Stimulated activated CD8-positive, alpha-beta memory T cell treated with anti-CD3 and anti-CD28 coated beads, Interleukin-12 subunit alpha, Interleukin-12 subunit beta, amount 100 ng/mL, for 4 hours (primary cell): ENCODE data around the gene SHANK1.

ENCODE experiments used
- DNase-seq: peaks from one replicate; pipeline ENCODE4 v3.0.0-alpha.2; 2020; ENCODE audit warnings: low read depth

The SHANK1 gene

GRCh38 chr19:50686310-50687032 lies 33.1 kb downstream of the SHANK1 start:
- DNase-seq, result no peak

DNA sequence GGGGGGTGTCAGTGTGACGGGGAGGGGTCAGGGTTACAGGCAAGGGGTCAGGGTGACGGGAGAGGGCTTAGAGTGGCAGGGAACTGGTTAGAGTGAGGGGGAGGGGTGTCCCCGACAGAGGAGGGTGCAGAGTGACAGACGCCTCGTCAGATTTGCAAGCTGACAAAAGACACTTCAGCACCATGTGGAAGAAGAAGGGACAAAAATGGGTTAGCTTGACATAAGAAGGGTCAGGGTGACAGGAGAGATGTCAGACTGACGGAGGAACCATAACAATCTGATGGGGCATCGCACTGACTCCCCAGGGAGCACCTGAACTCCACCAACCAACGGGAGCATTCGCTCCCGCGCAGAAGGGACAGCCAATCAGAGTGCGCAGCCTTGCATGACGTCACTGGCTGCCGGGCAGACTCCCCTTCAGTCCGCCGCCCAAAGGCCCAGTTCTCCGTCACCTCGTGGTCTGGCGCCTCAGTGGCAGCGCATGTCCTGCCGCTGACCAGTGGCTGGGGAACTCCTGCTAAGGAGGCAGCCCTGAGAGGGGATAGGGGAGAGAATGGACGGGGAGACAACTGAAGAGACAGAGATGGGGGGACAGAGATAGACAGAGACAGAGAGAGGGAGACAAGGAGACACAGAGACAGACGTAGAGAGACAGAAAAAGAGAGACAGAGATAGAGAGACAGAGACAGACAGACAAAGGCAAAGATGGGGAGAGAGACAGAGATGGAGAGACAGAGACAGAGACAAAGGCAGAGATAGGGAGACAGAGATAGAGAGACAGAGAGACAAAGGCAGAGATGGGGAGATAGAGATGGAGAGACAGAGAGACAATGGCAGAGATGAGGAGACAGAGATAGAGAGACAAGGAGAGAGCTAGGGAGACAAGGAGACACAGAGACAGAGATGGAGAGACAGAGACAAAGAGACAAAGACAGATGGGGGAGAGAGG lies 40.2 kb downstream of the SHANK1 start:
- DNase-seq, result peak; percentile 56

- DNase-seq, result no peak
These were observed 41.3 kb downstream of the SHANK1 start for GRCh38 chr19:50678323-50678722.

- no peak for DNase-seq
These were observed 42.0 kb downstream of the SHANK1 start for GRCh38 chr19:50677636-50678035.

- no peak for DNase-seq
These were observed 42.9 kb downstream of the SHANK1 start for GRCh38 chr19:50676625-50677197.

DNA sequence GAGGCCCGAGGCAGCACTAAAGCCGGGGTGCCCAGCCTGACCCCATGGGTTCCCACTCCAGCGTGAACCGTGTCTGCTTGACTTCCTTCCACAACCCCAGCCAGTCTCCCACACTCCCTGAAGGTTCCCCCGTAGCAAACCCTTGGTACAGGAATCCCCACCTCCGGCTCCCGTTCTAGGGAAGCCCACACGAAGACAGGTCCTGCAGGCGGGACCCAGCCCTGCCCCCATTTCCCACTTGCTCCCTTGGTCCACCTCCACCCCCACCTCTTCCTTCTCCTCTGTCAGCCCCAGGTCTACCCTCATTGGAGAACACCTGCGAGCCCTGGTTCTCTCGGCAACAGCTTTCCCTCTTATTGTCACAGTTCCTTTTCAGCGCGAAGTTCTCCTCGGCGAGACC lies 46.5 kb downstream of the SHANK1 start:
- no peak for DNase-seq

DNA sequence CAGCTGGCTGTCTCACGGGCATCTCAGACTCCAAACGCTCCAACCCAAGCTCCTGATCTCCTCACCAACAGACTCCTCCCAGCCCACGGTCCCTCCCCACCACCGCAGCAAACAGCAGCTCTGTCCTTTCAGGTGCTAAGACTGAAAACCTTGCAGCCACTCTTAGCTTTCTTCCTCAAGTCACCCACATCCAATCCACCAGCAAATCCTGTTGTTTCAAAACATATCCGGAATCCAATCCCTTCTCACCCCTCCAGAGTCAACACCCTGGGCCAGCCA lies 49.6 kb downstream of the SHANK1 start:
- no peak for DNase-seq

DNA sequence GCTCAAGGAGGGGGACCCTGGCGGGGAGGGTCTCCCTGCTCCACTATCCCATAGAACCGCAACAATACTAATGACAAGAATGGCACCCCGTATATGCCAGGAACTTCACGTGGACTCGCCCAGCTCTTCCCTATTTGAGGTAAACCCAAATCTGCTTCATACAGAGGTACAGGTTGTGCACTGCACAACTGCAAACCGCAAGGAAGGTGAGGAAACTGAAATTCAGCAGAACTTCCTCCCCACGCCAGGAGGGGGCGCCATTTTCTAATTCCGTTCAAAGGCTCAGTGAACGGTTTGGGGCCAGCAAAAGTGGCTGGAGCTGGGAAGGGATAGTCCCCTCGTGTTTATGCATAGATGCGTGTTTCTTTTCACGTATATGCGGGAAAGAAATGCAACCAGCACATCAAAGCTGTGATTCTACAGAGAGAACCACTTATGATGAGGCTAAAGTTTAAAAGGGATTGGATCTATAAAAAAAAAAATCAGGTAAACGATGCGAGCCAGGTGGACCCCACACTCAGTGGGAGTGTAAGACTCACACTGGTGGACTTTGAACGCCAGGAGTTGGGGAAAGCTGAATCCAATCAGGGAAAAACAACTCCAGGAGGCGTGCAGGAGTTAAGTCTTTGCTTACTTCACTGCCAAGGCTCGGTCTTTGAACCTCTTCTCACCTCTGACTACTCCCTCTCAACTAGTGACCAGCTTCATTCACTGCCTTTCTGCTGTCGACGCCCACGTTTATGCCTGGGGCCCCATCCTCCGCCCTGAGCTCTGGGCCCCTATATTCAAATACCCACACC lies 50.1 kb downstream of the SHANK1 start:
- DNase-seq, result no peak

DNA sequence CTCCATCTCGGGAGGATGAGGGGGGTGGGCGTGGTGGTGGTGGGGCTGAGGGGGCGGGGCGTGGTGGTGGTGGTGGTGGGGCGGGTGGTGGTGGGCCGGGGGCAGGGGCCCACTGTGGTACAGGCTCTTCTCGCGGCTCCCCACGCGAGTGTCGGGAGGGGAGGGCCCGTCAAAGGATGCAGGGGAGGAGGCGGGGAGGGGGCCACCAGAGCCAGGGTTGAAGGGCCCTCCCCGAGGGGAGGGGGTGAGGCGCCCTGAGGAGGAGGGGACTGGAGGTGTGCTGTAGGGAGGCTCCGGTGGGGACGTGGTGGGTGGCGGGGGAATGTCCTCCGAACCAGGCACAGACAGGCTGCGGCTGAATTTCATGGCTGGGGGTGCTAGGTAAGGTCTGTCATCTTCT lies 50.7 kb downstream of the SHANK1 start:
- DNase-seq, result no peak

DNA sequence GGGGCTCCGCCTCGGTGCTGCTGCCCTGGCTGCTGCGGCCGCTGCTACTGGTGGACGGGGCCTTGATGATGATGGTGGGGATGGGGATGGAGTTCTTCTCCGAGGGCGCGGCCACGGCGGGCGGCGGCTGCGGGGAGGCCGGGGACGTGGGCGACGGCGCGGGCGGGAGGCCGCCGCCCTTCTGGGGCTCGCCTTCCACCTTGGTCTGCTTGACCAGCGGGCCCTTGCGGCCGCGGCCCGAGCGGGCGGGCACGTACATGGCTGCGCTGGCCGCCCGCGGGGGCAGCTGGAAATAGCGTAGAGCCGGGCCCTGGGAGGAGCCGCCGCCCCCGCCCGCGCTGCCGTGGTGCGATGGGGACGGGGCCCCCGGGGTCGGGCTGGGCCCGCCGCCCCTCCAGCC lies 51.2 kb downstream of the SHANK1 start:
- no peak for DNase-seq

GRCh38 chr19:50667759-50668231 lies 51.8 kb downstream of the SHANK1 start:
- no peak for DNase-seq

- no peak for DNase-seq
These were observed 52.3 kb downstream of the SHANK1 start for GRCh38 chr19:50667177-50667758.

GRCh38 chr19:50666346-50667176 lies 53.0 kb downstream of the SHANK1 start:
- DNase-seq, result no peak

GRCh38 chr19:50664204-50664603 lies 55.4 kb downstream of the SHANK1 start:
- no peak for DNase-seq

DNA sequence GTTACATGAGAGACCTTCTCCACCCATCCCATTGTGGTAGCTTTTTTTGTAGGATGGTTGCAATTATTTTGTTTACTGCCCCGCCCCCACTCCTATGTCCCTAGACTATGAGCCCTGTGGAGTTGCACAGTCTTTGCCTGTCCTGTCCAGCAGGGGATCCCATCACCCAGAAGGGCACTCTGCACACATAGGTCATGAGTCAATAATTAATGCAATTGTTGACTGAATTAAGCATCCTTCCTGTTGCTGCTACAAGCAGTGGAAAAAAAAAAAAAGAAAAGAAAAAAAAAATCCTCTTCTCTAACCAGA lies 56.2 kb downstream of the SHANK1 start:
- no peak for DNase-seq

DNA sequence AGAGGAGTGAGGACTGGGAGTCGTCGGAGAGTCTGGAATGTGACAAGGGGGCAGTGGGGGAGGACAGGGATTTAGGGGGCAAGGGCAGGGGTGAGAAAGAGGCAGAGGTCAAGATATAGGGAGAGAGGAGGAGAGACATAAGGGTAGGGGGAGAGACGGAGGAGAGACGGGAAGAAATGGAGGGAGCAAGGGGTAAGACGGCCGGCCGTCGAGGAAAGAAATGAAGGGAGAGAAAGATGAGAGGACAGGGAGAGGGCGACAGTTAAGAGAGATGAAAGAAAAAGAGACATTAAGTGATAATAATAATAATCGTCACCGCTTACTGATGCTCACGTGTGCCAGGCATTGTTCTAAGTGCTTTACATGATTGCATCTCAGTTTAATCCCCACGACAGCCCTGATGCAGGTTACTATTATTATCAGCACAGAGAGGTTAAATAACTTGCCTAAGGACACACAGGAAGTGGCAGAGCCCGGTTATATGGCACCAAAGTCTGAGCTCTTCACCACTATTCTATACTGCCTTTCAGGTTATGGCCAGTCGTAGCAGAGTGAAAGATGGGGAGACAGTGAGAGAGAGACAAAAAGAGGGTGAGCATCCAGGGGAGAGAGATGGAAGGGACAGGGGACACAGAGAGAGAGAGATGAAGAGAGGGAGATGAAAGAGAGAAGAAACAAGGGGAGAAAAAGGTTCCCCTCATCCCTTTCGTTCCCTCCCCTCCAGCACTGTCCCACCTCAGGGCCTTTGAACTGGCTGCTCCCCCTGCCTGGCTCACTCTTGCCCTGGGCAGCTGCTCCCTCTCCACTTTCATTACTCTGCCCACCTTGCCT lies 56.7 kb downstream of the SHANK1 start:
- no peak for DNase-seq

DNA sequence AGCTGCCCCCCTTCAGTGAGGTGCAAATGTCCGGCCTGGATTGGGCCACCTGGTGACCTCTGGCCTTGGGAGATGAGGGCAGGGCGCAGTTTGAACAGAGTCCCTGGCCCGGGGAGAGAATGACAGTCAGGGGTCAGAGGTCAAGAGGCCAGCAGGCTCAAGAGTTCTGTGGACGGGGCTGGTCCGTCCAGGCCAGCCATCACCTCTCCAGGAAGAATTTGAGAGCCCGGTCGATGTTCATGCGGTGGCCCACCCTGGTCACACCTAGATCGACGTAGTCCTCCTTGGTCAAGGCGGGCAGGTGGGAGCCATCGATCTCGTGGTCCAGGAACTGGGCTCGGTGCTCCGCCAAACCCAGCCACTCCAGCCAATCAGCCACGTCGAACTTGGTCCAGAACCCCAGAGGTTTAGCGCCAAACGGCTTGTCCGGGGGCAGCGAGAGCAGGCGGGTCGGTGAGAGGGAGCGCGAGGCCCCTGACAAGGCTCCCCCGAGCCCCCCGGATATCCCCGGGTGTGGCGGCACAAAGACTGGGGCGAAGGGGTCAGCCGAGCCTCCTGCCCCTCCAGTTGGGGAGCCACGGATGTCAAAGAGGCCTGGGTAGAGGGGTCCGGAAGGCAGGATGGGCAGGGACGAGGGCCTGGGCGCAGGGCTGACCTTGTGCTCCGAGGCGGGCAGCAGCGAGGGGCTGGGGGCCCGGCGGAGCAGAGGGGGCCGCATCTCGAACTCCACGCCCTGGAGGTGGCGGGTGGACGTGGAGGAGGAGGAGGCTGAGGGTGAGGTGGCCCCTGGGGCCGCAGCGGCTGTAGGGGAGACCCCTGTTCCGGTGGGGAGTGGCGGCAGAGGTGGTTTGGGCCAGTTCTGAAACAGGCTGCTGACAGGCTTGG lies 57.6 kb downstream of the SHANK1 start:
- DNase-seq, result no peak

DNA sequence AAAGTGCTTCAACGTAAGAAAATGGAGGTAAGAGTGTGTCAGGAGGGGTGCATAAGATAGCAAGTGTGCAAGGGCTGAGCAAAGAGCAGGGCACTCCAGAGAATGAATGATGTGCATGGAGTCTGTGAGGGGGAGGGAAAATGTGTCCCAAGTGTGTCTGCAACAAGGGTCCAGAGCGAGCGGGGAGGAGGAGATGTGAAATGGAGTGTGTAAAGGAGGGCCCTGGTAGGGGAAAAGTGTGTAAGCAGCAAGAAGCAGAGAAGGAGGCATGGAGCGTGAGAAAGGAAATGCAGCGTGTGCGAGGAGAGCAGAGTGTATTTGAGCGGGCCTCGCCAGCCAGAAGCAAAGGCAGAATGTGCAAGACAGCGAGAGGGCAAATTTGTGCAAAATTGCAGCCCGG lies 58.6 kb downstream of the SHANK1 start:
- DNase-seq, result no peak

DNA sequence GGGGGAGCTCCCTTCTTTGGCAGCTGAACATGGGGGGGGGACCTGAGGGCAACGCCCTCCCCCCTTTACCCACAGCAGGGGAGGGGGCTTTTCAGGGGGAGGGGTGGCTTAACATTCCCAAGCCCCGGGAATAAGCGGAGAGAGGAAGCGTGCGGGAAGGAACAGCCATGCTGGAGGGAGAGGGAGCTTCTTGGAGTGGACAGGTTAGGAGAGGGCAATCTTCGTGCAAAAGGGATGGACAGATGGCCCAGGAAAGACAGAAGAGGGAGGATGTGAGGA lies 59.6 kb downstream of the SHANK1 start:
- DNase-seq, result no peak
